Right hindlimb (tissue), 1 donor: ENCODE measurements around the gene MTIF3.
A peak's percentile ranks its signal among the peaks of the same experiment; 100 is the strongest.

Source experiments
- DNase-seq: peaks from one replicate; pipeline ENCODE4 v3.0.0-alpha.2; 2018

MTIF3 gene

DNA sequence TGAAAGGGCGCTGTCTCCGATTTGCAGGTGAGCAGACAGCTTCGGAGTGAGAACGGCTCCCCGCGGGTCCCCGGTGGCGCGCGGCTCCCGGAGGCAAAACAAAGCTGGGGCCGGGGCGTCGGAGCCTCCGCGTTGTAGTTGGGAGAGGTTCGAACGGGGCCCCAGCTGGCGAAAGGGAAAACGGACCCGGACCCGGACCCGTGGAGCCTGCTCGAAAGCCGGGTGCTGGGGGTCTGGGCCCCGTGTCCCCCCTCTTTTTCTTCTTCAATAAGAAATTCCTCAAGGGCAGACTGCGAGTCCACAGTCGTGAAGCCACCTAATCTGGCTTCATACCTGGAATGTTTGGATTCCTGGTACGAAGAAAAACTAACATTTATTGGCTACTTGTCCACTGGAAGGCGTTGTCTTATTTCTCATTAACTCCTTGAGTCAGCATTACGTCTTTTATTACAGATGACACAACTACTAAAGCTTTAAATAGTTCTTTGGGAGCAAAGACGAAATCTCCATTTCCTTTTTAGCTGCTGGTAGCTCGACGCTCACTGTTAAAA, 632 bp upstream of the MTIF3 start:
- DNase-seq: peak; percentile 40

- no peak for DNase-seq
Observed at GRCh38 chr13:27449081-27449603, 1.2 kb downstream of the MTIF3 start.

- no peak for DNase-seq
Observed at GRCh38 chr13:27448308-27448707, 2.1 kb downstream of the MTIF3 start.

- DNase-seq: no peak
Observed at GRCh38 chr13:27446986-27447583, 3.3 kb downstream of the MTIF3 start.

GRCh38 chr13:27442797-27443196, 7.6 kb downstream of the MTIF3 start:
- DNase-seq: no peak

DNA sequence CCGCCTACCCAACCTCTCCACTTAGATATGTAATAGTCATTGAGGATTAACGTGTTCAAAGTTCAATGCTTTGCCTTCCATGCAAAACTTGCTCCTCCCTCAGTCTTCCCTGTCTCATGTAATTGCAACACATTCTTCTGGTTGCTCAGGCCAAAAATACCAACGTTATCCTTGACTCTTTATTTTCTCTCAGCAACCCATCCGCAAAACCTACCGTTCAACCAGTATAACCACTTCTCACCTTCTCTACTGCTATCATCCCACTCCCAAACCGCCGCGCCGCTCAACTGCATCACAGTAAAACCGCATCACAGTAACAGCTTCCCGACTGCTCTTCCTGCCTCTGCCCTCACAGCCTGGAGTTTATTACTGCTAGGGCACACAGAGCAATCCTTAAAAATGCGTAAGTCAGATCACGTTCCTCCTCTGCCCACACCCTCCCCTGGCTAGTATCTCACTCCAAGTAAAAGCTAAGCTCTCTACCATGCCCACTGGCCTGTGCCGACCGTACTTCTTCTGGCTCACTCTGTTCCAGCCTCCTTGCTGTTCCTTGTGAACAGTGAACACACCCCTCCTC, 8.2 kb downstream of the MTIF3 start:
- no peak for DNase-seq

DNA sequence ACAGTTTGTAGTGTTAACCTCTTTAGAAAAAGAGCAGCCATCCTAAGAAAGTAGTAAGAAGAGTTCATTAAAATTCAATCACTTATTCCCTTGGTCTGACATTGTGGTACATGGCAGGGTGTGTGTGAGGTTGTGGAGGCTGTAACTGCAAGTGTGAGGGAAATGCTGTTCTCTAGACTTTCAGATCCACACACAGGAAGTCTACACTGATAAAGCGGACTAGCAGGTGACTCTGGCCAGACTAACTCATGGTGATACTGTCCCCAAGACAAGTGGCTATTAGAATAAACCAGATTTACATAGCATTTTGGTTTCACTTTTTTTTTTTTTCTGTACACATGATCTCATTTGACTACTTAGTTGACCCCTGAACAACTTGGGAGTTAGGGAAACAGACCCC, 10.0 kb downstream of the MTIF3 start:
- DNase-seq: no peak

- DNase-seq: no peak
Observed at GRCh38 chr13:27437126-27437525, 13.2 kb downstream of the MTIF3 start.

DNA sequence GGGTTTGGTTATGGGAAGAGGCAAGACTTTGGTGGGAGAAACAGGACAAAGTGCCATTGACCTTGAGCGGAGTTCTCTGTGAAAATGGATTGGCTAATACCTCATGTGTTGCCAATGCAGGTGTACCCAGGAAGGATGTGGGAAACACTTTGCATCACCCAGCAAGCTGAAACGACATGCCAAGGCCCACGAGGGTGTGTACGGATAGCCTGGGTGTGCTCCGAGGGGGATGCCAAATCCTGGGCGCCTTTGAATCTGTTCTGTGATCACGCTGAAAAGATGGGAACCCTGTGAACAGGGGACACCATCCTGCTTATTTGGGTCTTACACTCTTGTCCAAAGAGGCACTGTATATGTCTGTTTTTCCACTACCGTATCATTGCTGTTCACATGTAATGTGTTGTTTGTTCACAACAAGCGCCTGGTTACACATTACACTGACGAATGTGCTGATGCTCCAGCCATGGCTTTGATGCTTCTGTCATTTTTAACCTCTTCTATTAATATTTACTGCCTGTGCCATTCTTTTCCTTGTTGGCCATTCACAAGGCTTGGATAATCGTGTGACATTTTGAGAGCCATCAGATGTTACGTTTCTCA, 17.7 kb downstream of the MTIF3 start:
- DNase-seq: no peak

GRCh38 chr13:27432180-27432579, 18.2 kb downstream of the MTIF3 start:
- no peak for DNase-seq

- DNase-seq: no peak
Observed at GRCh38 chr13:27428160-27428559, 22.2 kb downstream of the MTIF3 start.

DNA sequence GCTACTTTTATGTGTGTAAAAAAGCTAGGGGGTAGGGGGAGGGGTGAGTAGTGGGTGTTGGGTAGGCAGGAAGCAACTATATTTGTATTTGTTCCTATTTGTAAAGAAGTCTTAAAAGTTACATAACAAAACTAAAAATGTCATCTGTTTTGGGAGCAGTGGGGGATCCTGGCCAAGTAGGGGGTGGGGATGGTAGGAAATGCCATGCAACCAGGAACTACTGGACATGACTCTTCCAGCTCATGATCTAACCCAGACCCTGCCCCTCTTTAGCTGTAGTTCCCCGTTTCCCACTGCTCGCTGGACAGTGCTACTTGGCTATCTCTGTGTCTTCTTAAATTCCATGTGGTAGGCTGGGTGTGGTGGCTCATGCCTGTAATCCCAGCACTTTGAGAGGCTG, 22.7 kb downstream of the MTIF3 start:
- DNase-seq: no peak

DNA sequence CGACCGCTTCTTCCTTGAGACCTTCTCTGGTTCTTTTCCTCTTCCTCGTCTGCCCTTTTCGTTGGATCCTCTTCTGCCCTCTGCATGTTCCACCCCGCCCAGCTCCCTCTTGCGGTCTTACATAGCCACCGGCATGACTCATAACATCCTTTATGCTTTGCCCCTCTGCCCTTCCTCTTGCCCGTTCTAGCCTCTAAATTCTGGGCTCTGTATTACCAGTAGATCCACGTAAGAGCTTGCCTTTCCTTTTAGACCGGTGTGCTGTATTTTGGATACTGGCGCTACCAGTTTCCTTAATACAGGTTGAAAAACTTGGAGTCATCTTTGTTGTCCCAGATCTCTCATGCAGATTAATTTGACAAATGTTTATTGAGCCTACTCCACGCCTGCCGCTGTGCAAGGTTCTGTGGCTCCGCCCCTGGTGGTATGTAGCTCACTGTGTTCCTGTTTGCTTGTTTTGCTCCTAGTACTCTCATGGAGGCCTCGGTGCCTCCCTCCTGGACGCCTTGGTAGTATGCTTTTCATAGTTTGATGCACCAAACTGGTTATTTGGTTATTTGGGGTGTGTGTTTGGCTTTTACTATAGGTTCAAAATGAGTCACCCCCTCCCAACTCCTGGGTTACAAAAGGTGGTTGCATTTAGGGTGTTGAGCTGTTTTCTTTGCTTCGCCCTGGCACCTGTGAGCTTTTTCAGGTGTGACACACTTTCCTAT, 24.3 kb downstream of the MTIF3 start:
- peak; percentile 48 for DNase-seq

DNA sequence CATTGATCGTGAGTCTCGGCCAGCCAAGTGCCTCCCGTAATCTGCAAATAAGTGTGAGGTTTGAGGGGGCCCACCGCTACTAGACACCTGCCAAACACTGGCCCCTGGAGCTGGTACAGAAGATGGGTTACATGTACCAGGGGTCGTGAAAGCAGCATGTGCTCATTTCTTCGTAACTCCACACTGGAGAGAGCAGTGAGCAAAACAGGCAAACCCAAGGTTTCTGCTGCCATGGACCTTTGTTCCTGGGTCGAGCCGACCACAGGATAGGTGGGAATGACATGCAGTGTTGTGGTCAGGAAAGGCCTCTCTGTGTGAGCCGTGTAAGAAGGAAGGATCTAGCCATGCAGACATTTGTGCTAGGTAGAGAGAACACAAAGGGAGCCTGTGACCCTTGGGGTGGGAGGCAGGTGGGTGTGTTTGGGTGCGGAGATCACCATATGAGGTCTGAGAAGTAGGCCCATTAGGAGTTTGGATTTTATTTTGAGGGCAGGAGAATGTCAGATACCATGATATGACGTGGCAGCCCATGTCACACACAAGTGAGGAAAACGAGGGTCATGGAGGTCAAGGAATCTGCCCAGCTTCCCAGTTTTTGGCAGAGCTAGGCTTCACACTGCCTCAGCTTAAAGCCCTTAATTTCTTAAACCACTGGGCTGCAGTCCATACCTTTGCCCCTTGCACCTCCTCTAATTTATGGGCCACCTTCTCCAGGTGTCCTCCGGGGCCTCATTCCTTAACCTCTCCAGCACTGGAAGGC, 25.0 kb downstream of the MTIF3 start:
- no peak for DNase-seq

- DNase-seq: peak; percentile 91
Observed at GRCh38 chr13:27424246-27425157, 25.9 kb downstream of the MTIF3 start, which contains the start of gene GTF3A. TSS of gene GTF3A (plus strand) at chr13:27424619.

GRCh38 chr13:27423333-27423732, 27.0 kb downstream of the MTIF3 start:
- no peak for DNase-seq

GRCh38 chr13:27421101-27421871, 29.1 kb downstream of the MTIF3 start:
- no peak for DNase-seq

DNA sequence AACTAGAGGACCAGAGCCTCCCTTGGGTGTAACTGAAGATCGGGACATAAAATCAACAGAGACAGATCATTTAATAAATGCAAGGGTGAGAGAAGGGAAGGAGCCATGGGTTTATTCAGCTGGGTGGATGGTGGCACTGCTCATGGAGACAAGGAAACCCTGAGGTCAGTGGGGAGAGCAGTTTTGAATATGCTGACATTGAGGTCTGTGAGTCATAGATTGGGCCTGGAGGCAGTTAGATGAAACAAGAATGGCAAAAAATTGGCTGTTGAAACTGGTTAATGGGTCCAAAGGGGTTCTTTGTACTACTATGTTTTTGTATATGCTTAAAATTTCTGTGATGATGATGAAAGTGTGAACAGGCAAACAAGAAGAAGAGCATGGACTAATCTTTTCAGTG, 31.0 kb downstream of the MTIF3 start:
- no peak for DNase-seq

DNA sequence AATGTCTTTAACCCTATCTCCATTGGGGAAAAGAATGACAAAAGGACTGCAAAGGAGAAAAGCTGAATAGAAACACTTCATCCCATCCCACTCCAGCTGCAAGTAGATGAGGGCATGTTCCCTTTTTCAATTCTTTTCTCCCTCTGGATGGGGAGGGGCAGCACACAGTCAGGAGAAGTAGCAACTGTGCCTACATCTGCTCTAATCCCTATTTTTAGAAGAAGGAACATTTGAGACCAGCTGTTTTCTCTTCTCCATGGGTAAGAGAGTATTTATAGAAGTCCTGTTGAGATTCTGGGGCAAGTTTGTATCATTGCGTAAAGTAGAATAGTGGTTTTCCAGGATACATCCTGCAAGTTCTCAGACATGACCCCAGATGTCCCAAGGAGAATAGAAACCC, 35.2 kb downstream of the MTIF3 start:
- DNase-seq: no peak

- DNase-seq: no peak
Observed at GRCh38 chr13:27411341-27411740, 39.0 kb downstream of the MTIF3 start.

DNA sequence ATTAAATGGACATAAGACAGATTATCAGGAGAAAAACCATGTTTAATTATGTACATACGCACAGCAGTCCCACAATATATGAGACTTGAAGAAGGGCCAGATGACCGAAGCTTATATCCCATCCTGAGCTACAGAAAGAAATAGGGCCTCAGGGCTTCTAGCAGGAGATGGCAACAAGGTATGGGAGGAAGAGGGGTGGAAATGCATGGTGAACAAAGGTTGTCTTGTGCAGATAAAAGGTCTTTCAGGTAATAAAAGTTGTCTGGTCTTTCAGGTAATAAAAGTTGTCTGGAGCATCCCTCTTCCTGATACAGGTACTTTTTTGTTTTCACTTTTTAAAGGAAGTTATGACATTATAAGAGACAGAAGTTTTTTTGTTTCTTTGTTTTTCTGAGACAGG, 41.4 kb downstream of the MTIF3 start:
- no peak for DNase-seq
